ENCODE results near the gene PAPPA. TPM values are rescaled to one million over a fixed set of nuclear protein-coding genes. Genes with fewer than 3 reads are reported as not detected.

The PAPPA gene
- total RNA-seq, 2 experiments from 2014 or later: not detected

DNA sequence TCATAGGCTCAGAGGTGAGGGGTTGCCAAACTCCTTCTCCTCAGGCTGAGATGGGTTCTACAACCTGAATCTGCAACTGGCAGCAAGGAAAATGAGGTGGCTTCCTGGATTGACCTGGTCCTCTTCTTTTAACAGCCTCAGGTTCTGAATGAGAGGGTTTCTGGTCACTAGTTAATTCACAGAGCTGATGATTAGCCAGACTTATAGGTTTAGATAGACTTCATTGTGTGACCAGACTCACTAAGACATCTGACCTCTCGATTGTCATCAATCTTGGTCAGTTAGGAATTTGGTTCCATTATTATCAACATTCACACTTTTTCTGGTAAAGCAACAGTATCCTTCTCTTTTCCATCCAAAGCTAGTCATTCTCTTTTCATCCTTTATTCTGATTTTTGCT, 257.9 kb downstream of the PAPPA start:
- no peaks in the 10 kb centered on the region for H3K9me3 Mint-ChIP-seq
- no peaks in the 10 kb centered on the region for H3K36me3 Mint-ChIP-seq (ENCODE audit: low read depth)
- H3K4me3 Mint-ChIP-seq: no peak overlapping the region
- intact Hi-C loops (cut with micrococcal nuclease): no loop called here
- ChIA-PET POLR2A (no interaction called here), CTCF (no interaction called here)
- no peak overlapping the region for H3K27ac Mint-ChIP-seq
- no peaks in the 10 kb centered on the region for H3K27me3 Mint-ChIP-seq
- TF ChIP-seq, protein P1, sequence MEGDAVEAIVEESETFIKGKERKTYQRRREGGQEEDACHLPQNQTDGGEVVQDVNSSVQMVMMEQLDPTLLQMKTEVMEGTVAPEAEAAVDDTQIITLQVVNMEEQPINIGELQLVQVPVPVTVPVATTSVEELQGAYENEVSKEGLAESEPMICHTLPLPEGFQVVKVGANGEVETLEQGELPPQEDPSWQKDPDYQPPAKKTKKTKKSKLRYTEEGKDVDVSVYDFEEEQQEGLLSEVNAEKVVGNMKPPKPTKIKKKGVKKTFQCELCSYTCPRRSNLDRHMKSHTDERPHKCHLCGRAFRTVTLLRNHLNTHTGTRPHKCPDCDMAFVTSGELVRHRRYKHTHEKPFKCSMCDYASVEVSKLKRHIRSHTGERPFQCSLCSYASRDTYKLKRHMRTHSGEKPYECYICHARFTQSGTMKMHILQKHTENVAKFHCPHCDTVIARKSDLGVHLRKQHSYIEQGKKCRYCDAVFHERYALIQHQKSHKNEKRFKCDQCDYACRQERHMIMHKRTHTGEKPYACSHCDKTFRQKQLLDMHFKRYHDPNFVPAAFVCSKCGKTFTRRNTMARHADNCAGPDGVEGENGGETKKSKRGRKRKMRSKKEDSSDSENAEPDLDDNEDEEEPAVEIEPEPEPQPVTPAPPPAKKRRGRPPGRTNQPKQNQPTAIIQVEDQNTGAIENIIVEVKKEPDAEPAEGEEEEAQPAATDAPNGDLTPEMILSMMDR (IDR thresholded peaks at IDR 0.05): no peak
- no peaks in the 10 kb centered on the region for H3K4me1 Mint-ChIP-seq (ENCODE audit: low read depth)
- DNase-seq (no peak), ATAC-seq (no peak)

DNA sequence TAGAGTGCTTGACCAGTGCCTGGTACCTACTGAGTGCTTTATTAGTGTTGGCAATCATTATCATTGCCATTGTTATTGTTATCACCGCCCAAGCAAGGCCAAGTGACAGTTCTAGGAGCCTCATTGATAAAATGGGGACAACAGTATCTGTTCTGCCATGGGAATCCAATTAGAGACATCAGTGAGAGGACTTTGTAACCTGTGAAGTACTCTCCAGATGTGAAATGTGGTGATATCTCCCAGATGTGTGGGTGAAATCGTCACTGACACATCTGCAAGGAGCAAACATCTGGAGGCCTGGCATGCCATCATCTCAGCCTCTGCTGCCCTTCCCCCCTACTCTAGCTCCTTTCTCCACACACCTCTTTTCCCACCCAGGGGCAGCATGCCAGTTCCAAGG, 260.8 kb downstream of the PAPPA start:
- no peak overlapping the region for H3K4me3 Mint-ChIP-seq
- POLR2A ChIA-PET: no interaction called here
- CTCF ChIA-PET: no interaction called here

DNA sequence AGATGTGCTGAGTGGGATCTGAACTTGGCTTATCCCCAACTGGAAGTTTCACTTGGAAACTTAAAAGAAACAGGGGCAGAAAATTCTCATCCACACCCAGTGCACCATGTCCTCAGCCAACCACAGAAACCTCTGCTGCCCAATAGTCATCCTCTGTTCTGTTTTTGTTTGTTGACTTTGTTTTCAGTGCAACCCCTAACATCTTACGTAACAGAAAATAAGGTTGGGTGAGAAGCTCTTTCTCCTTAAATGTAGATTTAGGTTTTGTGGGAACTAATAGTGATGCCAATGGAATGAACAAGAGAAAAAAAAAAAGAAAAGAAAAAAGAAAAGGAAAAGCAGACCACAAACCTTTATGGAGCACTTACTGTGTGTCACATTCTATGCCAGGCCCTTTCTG, 262.8 kb downstream of the PAPPA start:
- POLR2A ChIA-PET: no interaction called here

More for the DNA sequence above, 260.8 kb downstream of the PAPPA start:
- Mint-ChIP-seq H3K9me3 (no peaks in the 10 kb centered on the region), H3K4me1 (ENCODE audit: low read depth) (no peaks in the 10 kb centered on the region), H3K27ac (no peak overlapping the region), H3K36me3 (ENCODE audit: low read depth) (peaks cover 2% of the 10 kb centered on the region), H3K27me3 (no peaks in the 10 kb centered on the region)
- intact Hi-C loops (cut with micrococcal nuclease): no loop called here
- ATAC-seq (no peak), DNase-seq (no peak)
- TF ChIP-seq, protein P1 (IDR thresholded peaks at IDR 0.05): no peak

DNA sequence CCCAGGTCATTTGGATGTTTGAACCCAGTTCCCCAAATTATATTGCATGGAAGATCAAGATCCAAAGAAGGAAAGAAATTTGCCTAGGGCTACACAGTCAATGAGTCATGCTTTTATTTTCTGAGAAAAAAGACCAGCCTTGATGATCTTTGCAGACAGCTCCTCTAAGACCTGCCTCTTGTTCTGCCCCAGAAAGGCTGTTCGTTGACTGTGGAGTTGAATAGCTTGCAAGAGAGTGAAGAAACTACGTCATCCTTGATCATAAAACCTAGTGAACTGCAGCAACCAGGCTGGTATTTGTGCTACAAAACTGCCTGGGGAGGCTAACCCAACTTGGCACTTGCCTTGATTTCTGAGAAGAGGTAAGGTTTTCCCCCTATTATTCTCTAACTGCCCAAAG, 263.9 kb downstream of the PAPPA start:
- intact Hi-C loops (cut with micrococcal nuclease): no loop called here
- DNase-seq: no peak
- Mint-ChIP-seq H3K27ac (no peak overlapping the region), H3K27me3 (no peaks in the 10 kb centered on the region), H3K9me3 (no peaks in the 10 kb centered on the region), H3K4me3 (no peak overlapping the region), H3K4me1 (ENCODE audit: low read depth) (no peaks in the 10 kb centered on the region), H3K36me3 (ENCODE audit: low read depth) (peaks cover 9% of the 10 kb centered on the region)
- TF ChIP-seq, protein P1 (IDR thresholded peaks at IDR 0.05): no peak
- CTCF ChIA-PET: no interaction called here
- POLR2A ChIA-PET: no interaction called here
- ATAC-seq: no peak

More for the DNA sequence above, 262.8 kb downstream of the PAPPA start:
- Mint-ChIP-seq H3K4me1 (ENCODE audit: low read depth) (no peaks in the 10 kb centered on the region), H3K4me3 (no peak overlapping the region), H3K9me3 (no peaks in the 10 kb centered on the region), H3K36me3 (ENCODE audit: low read depth) (peaks cover 9% of the 10 kb centered on the region), H3K27me3 (no peaks in the 10 kb centered on the region), H3K27ac (no peak overlapping the region)
- intact Hi-C loops (cut with micrococcal nuclease): no loop called here
- TF ChIP-seq, protein P1 (IDR thresholded peaks at IDR 0.05): no peak
- ATAC-seq: no peak
- CTCF ChIA-PET: no interaction called here
- no peak for DNase-seq

DNA sequence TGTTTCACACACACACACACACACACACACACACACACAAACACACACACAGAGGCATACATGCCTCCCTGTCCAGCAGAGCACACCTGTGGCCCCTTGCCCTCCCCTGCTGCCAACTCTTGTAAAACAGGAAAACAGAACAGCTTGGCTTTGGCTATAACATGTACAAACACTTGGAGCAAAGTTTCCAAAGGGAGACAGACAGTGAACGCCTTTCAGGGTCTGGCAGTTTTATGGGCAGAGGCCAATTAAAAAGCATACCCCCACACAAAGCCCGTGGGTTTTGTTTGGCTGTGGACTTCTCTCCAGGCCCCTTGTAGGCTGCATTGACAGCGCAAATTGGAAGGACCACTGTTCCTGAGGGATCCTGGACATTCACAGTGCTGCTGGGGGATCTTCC, 265.6 kb downstream of the PAPPA start:
- TF ChIP-seq, protein P1 (IDR thresholded peaks at IDR 0.05): no peak
- Mint-ChIP-seq H3K36me3 (ENCODE audit: low read depth) (peaks cover 9% of the 10 kb centered on the region), H3K27me3 (no peaks in the 10 kb centered on the region), H3K4me3 (no peak overlapping the region), H3K27ac (no peak overlapping the region), H3K9me3 (no peaks in the 10 kb centered on the region), H3K4me1 (ENCODE audit: low read depth) (no peaks in the 10 kb centered on the region)
- ChIA-PET POLR2A (no interaction called here), CTCF (no interaction called here)
- intact Hi-C loops (cut with micrococcal nuclease): no loop called here
- ATAC-seq (no peak), DNase-seq (no peak)
